Fibroblast of lung (primary cell): Measurements from ENCODE around the gene HMGXB4. TPM values are rescaled to one million over a fixed set of nuclear protein-coding genes. Genes with fewer than 3 reads are reported as not detected.

Experiments
- DNase-seq, 2 donors: peaks; one replicate each; pipeline versions ENCODE4 v3.0.0 to v3.0.0-alpha.2; 2010; ENCODE audit warnings: low read depth in 2 of 2
- H2AFZ ChIP-seq: 2 replicates; pipeline ENCODE4 v1.5.1; 2012; ENCODE audit warnings: low read length, control low read depth, inconsistent platforms
- H3K27ac ChIP-seq: 2 replicates; pipeline ENCODE4 v1.5.1; 2011; ENCODE audit warnings: low read length, control low read depth; ENCODE audit not compliant: insufficient read depth
- H3K27me3 ChIP-seq: 2 replicates; pipeline ENCODE4 v1.5.1; 2011; ENCODE audit warnings: mild to moderate bottlenecking, low read length; ENCODE audit not compliant: control insufficient read depth, insufficient read depth
- H3K36me3 ChIP-seq: 2 replicates; pipeline ENCODE4 v1.5.1; 2011; ENCODE audit warnings: low read length; ENCODE audit not compliant: control insufficient read depth, insufficient read depth
- H3K4me1 ChIP-seq: 2 replicates; pipeline ENCODE4 v1.5.1; 2011; ENCODE audit warnings: low read length; ENCODE audit not compliant: control insufficient read depth, insufficient read depth; ENCODE audit errors: extremely low read depth
- H3K4me2 ChIP-seq: 2 replicates; pipeline ENCODE4 v1.5.1; 2011; ENCODE audit warnings: low read length, control low read depth; ENCODE audit not compliant: insufficient read depth; ENCODE audit errors: extremely low read depth
- H3K4me3 ChIP-seq, 4 experiments: fragments of 200-600 bp in 1 of 4; sonication (generic) in 1 of 4; replicated peaks in 1 of 4; 2 replicates each; pipeline ENCODE4 v1.5.1; 2011 to 2016; ENCODE audit warnings: low read length in 4 of 4, low read depth in 3 of 4, mild to moderate bottlenecking in 3 of 4, control low read depth in 2 of 4, inconsistent platforms in 1 of 4, mixed read lengths in 1 of 4; ENCODE audit not compliant: insufficient read depth in 1 of 4; ENCODE audit errors: control extremely low read depth in 1 of 4
- H3K79me2 ChIP-seq: 2 replicates; pipeline ENCODE4 v1.5.1; 2012; ENCODE audit warnings: mild to moderate bottlenecking, low read length, inconsistent platforms; ENCODE audit not compliant: control insufficient read depth, insufficient read depth
- H3K9ac ChIP-seq: 2 replicates; pipeline ENCODE4 v1.5.1; 2011; ENCODE audit warnings: mild to moderate bottlenecking, low read length, control low read depth; ENCODE audit not compliant: insufficient read depth
- H3K9me3 ChIP-seq: 2 replicates; pipeline ENCODE4 v1.5.1; 2012; ENCODE audit warnings: low read depth, low read length; ENCODE audit not compliant: control insufficient read depth, insufficient read depth
- H4K20me1 ChIP-seq: 2 replicates; pipeline ENCODE4 v1.5.1; 2011; ENCODE audit warnings: low read length; ENCODE audit not compliant: control insufficient read depth, insufficient read depth; ENCODE audit errors: extremely low read depth
- CTCF ChIP-seq, 2 donors: IDR thresholded peaks in 1 of 2; conservative IDR thresholded peaks in 1 of 2; 1 replicate in 1 of 2; 2 replicates in 1 of 2; pipeline ENCODE4 v1.5.1; 2011 to 2012; ENCODE audit warnings: low read length in 2 of 2, control low read depth in 1 of 2, inconsistent platforms in 1 of 2, low read depth in 1 of 2, mild to moderate bottlenecking in 1 of 2
- EZH2 ChIP-seq: IDR thresholded peaks from 2 replicates; pipeline ENCODE4 v1.5.1; 2012; ENCODE audit warnings: low read length, control low read depth, mild to moderate bottlenecking; ENCODE audit errors: missing control alignments
- polyA minus RNA-seq: library from RNA; depleted of rRNA, polyadenylated mRNA; stranded (reverse); fragments of >200 nt; gene quantifications from 2 replicates; pipeline ENCODE4 v1.2.3, GENCODE V29; 2011; ENCODE audit warnings: low replicate concordance
- polyA plus RNA-seq, 2 donors: library from polyadenylated mRNA; depleted of rRNA in 1 of 2; stranded (reverse) in 1 of 2; unstranded in 1 of 2; fragments of >200 nt; gene quantifications; 2 replicates each; pipeline ENCODE4 v1.2.1, GENCODE V29; 2011 to 2012; ENCODE audit warnings: missing spikeins in 1 of 2
- total RNA-seq: library from RNA; depleted of rRNA; stranded (reverse); fragments of >200 nt; gene quantifications from 2 replicates; pipeline ENCODE4 v1.2.1, GENCODE V29; 2014

The HMGXB4 gene
- total RNA-seq (14.9 and 17.3 TPM in 2 replicates), polyA plus RNA-seq (31.2 and 35.0 TPM in 2 replicates), polyA minus RNA-seq (8.8 and 20.5 TPM in 2 replicates)
- polyA plus RNA-seq (2012): 19.5 and 19.7 TPM in 2 replicates

- Histone ChIP-seq H3K9ac (peak within 1 kb of the TSS; percentile 95), H3K9me3 (no peaks in the 10 kb centered on the region), H3K4me2 (peak within 1 kb of the TSS; percentile 80), H3K79me2 (peaks cover 40% of the 10 kb centered on the region), H3K4me3 (peak within 1 kb of the TSS; percentile 76 to 99 (median 90)), H3K4me1 (peaks cover 2% of the 10 kb centered on the region), H3K36me3 (peaks cover 2% of the 10 kb centered on the region), H3K27ac (peak within 1 kb of the TSS; percentile 85), H3K27me3 (no peaks in the 10 kb centered on the region), H4K20me1 (no peaks in the 10 kb centered on the region), H2AFZ (peak within 1 kb of the TSS; percentile 90)
- TF ChIP-seq CTCF (conservative IDR thresholded peaks at IDR 0.05 in 1 of 2, IDR thresholded peaks at IDR 0.05 in 1 of 2; ENCODE audit: low read depth in 1 of 2, low read length in 2 of 2) (no peak), EZH2 (no peak)
- peak; percentile 88 to 91 for DNase-seq
Observed at GRCh38 chr22:35257321-35258190, at the start of gene HMGXB4. TSS of gene HMGXB4 (plus strand) at chr22:35257493. CDS start at chr22:35262391, 4,898 bp downstream.

- Histone ChIP-seq H3K27me3 (no peaks in the 10 kb centered on the region), H3K79me2 (no peaks in the 10 kb centered on the region), H3K4me2 (no peak overlapping the region), H2AFZ (no peak overlapping the region), H3K9me3 (no peaks in the 10 kb centered on the region), H3K4me1 (no peaks in the 10 kb centered on the region), H4K20me1 (no peaks in the 10 kb centered on the region), H3K4me3 (no peak overlapping the region), H3K36me3 (no peaks in the 10 kb centered on the region), H3K27ac (no peak overlapping the region), H3K9ac (no peak overlapping the region)
- no peak for TF ChIP-seq EZH2
- no peak for TF ChIP-seq CTCF (conservative IDR thresholded peaks at IDR 0.05 in 1 of 2, IDR thresholded peaks at IDR 0.05 in 1 of 2; ENCODE audit: low read depth in 1 of 2, low read length in 2 of 2)
- no peak for DNase-seq
Observed at GRCh38 chr22:35208003-35208402, 49.3 kb upstream of the HMGXB4 start.

GRCh38 chr22:35209203-35209602 lies 48.1 kb upstream of the HMGXB4 start:
- Histone ChIP-seq H3K4me1 (no peaks in the 10 kb centered on the region), H3K9ac (no peak overlapping the region), H3K27ac (no peak overlapping the region), H3K36me3 (no peaks in the 10 kb centered on the region), H4K20me1 (no peaks in the 10 kb centered on the region), H2AFZ (no peak overlapping the region), H3K79me2 (no peaks in the 10 kb centered on the region), H3K4me3 (no peak overlapping the region), H3K4me2 (no peak overlapping the region), H3K27me3 (no peaks in the 10 kb centered on the region), H3K9me3 (no peaks in the 10 kb centered on the region)
- TF ChIP-seq CTCF (conservative IDR thresholded peaks at IDR 0.05 in 1 of 2, IDR thresholded peaks at IDR 0.05 in 1 of 2; ENCODE audit: low read depth in 1 of 2, low read length in 2 of 2) (no peak), EZH2 (no peak)
- DNase-seq: no peak
